ENCODE data around the gene FAM110A.

- TF ChIP-seq POLR2A (IDR thresholded peaks at IDR 0.05; ENCODE audit: low read depth, low read length) (no peak), POLR2AphosphoS5 (IDR thresholded peaks at IDR 0.05; ENCODE audit: low read depth, low read length) (no peak)
These were observed 45.2 kb downstream of the FAM110A start for GRCh38 chr20:878511-879307.
